Stomach (tissue), 4 donors: ENCODE data around the gene GTF2IRD1.

Experiments used
- CTCF ChIP-seq, 7 experiments: fragments of 450-650 bp in 4 of 7; fragments of 200-600 bp in 3 of 7; sonication (generic) in 3 of 7; IDR thresholded peaks; one replicate each; pipeline ENCODE4 v1.5.1; 2016 to 2019; ENCODE audit warnings: antibody characterized with exemption in 7 of 7, control low read depth in 2 of 7, mild to moderate bottlenecking in 1 of 7
- POLR2A ChIP-seq, 4 donors: fragments of 450-650 bp; IDR thresholded peaks; one replicate each; pipeline ENCODE4 v1.6.1; 2016; ENCODE audit warnings: antibody characterized with exemption in 4 of 4, control low read depth in 2 of 4, mild to moderate bottlenecking in 1 of 4, moderate library complexity in 1 of 4

- no peak for TF ChIP-seq CTCF (IDR thresholded peaks at IDR 0.05)
- TF ChIP-seq POLR2A (IDR thresholded peaks at IDR 0.05): no peak
Measured at GRCh38 chr7:74525140-74525539, 71.4 kb downstream of the GTF2IRD1 start.
